DMS114 treated with DMSO at 0.1 percent for 48 hours (cell line): Measurements from ENCODE around the gene UGT1A5.

Source experiments
- DNase-seq: peaks from one replicate; lab custom pipeline; 2025; ENCODE audit not compliant: unreplicated experiment; lab: John Stamatoyannopoulos, UW

The UGT1A5 gene

DNA sequence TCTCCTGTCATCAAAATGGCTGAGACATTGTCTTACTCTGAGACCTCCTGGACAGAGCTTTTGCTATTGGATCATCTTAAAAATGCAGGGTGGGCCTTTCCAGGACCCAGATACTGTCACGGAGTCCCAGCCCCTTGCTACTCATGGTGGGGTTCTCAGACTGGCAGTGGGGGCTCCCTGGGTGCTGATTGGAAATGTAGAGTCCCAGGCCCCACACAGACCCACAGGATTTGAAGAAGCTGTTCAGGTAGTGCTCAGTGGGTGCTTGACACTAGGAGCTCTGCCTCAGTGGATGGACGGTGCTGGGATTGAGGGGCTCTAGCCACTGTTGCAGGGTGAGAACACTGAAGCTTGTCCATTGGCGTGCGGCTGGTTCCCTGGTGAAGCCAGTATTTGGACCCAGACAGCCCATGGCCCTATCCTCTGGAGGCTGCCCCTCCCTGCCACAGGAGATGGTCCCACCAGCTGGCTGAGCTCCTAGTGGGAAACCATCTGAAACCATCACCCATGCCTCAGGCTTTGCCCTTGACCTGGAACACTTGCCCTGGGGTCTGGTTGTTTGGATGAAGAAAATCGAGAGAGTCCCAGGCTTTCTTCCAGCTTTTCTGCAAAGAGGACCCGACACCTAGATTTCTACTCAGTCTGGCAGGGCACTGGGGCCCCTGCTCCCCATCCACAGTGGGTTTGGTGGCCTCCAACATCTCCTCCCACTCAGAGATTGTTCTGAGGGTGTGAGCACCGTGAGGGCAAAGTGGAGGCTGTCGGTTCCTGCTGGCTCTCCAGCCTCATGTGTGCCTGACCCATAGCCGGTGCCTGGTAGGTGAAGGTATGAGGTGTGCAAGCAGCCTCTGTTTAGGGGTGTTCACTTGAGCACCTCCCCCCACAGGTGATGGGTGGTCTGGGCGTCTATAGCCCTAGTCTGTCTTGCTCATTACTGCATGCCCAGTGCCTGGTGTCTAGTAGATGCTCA is 95.5 kb downstream of the UGT1A5 start:
- DNase-seq: no peak

- no peak for DNase-seq
Measured at GRCh38 chr2:233810385-233810784, 97.7 kb downstream of the UGT1A5 start.

- DNase-seq: no peak
Measured at GRCh38 chr2:233811087-233811486, 98.4 kb downstream of the UGT1A5 start.

DNA sequence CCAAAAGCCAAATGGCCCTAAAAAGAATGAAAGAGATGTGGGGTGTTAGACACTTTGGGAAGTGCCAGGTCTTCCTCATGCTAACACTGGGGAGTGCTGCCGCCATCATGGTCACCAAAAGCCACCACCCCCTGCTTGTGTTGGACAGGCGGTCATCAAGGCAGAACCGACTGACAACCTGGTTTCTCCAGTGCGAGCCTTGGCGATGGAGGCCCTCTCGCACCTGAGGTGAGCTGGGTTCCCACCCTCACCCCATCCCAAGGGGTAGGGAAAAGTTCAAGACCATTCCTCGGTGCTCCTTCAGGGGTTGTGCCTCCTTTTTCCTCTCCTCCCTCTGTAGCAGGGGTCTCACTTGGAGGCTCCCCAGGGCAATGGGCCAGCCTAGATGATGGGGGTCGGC is 99.0 kb downstream of the UGT1A5 start:
- DNase-seq: no peak

DNA sequence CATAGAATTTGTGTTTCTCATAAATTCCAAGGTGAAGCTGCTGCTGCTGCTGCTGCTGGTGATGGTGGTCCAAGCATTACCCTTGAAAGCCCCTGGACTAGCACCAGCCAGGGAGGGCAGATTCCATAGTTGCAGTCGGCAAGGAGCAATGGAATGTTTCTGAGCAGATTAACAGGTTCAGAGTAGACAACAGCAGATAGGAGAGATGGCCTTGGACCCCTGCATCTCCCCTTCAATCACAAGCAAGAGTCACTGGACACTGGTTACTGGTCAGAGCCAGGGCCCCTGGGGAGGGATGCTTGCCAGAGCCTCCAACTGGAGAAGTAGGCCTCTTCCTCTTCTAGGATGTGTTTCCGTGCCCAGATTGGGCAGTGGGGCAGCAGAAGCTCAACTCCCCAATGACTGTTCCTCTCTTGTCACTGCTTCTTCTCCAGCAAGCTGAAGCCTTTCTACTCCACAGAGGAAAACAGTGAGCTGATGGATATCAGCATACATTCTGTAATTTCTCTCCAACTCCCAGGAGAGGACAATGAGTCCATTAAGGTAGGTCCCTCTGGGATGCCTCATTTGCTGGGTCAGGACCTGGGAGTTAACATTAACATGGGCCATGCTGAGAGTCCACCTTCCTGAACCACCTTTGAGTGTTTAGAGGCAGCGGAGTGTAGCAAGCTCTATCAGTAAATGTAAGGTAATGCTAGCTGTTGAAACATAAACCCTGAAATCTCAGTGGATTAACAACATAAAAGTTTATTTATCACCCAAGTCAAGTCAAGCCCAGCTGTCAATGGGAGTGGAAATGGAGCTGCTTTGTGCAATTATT is 100.7 kb downstream of the UGT1A5 start:
- DNase-seq: no peak

DNA sequence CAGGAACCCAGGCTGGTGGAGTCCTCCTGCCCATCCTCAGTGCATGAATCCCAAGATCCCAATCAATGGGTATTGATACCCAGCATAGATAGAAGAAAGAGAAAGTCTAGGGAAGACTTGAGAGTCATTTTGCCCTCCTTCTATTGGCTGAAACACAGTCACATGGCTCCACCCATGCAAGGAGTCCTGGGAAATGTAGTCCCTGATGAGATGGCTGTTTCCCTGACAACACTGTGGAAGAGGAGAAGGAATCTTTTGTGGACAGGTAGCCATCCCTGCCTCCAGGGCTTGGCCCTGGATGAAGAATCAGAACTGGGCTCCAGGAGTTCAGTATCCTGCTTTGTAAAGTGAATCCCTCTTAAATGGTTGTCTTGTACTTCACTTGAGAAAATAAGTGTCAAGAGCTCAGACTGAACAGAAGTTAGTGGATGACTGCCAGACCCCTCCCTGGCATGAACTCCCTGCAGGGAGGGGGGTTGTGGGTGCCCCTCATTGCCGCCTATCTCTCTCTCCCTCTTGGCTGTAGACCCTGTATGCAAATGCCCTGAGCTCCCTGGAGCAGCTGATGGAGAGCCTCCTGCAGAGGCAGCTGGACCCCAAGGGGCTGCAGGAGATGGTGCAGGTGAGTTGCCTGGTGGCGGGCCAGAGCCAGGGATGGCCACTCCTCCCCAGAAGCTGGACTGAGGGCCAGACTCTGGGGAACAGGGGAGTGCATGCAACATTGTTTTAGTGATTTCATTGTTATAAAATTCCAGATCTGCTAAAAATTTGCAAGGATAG is 101.5 kb downstream of the UGT1A5 start:
- no peak for DNase-seq

DNA sequence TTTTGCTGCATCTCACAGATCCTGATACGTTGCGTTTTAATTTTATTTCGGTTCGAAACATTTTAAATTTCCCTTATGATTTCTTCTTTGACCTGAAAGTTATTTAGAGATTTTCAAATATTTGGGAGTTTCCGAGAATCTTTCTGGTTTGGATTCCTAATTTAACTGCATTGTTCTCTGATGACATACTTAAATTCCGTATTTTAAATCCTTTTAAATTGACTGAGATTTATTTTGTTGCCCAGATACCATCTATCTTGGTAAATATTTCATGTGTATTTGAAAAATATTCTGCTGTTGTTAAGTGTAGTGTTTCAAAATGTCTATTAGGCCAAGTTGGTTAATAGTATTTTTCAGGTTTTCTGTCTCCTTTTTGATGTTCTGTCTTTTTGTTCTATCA is 103.2 kb downstream of the UGT1A5 start:
- no peak for DNase-seq

DNA sequence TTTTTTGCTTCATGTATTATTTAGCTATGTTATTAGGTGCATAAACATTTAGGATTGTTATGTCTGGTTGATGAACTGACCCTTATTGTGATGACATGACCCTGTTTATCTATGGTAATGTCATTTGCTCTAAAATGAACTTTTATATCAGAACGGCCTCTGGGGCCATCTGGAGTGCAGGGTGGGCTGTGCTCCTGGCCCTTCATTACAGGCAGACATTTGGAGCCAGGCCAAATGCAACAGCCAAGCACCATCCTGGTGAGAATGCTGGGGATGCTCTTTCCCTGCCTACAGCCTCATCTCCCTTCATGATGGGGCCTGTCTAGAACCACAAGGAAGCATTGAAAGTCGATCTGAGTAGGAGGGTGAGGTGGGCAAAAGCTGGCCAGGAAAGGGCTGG is 103.6 kb downstream of the UGT1A5 start:
- DNase-seq: no peak

- DNase-seq: no peak
Measured at GRCh38 chr2:233816771-233817170, 104.1 kb downstream of the UGT1A5 start.

DNA sequence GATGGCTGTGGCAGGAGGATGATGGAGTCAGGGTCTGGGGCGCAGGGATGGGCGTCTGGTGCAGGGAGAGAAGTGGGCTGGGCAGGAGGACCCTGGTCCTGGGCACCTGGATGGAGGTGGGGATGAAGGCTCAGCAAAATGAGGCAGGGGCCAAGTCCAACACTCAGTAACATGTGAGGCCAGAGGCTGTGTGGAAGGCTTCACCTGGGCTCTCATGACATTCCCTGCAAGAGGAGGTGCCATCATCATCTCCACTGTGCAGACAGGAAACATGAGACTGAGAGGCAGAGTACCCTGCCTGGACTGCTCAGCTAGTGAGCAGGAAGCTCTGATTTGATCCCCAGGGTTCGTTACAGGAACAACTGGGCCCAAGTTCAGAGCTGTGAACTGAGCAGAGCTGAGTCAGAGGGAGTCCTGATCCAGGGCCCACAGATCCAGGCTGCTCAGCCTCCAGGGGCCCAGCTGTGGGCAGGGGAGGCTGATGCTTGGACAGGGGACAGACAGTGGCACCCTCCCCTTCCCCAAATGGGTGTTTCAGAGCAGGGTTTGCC is 104.7 kb downstream of the UGT1A5 start:
- no peak for DNase-seq

DNA sequence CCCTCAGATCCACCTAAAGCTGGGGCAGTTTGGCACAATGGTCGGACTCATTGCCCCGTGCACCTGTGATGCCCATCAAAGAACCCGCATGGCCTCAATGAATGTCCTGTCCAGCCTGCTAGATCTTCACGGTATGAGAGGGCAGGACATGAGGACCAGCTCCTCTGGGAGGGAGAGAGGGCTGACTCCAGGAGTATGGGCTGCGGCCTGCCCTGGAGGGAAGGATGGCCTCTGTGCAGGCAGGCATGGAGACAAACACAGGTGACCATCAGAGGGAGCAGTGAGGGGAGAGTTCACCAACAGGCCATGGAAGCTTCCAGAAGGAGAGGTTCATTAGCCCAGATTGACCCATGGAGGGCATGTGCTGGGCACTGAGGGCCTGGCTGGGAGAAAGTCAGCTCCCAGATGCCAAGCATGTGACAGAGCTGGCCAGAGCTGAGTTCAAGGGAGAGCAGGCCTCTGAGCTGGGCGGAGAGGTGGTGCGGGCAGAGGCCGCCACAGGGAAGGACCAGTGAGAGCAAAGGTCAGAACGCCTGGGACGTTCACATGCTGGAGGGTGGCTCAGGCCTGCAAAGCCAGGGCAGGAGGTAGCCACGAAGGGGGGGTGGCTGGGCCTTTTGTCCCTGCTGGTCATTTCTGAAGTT is 105.4 kb downstream of the UGT1A5 start:
- no peak for DNase-seq

- no peak for DNase-seq
Measured at GRCh38 chr2:233818639-233819621, 106.2 kb downstream of the UGT1A5 start.

- no peak for DNase-seq
Measured at GRCh38 chr2:233819884-233820773, 107.4 kb downstream of the UGT1A5 start.

GRCh38 chr2:233820774-233821105 is 108.0 kb downstream of the UGT1A5 start:
- DNase-seq: no peak

DNA sequence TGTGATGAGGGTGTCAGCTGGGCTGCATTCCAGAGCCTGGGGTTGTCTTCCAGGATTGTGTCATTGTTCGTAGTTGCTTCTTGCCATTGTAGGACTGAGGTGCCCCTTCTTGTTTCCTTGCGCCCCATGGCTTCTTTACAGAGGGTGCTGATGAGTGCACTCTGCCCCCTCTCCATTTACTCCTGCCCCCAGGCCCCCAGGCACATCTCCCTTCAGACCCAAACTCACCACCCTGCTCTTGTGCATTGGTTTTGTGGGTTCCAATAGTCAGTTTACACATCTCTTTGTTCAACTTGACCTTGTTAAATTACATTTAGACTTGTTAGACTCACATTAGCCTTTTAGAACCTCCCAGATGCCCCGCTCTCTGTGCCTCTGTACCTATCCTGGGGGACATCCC is 108.5 kb downstream of the UGT1A5 start:
- DNase-seq: no peak

GRCh38 chr2:233821709-233822100 is 109.0 kb downstream of the UGT1A5 start:
- DNase-seq: no peak

DNA sequence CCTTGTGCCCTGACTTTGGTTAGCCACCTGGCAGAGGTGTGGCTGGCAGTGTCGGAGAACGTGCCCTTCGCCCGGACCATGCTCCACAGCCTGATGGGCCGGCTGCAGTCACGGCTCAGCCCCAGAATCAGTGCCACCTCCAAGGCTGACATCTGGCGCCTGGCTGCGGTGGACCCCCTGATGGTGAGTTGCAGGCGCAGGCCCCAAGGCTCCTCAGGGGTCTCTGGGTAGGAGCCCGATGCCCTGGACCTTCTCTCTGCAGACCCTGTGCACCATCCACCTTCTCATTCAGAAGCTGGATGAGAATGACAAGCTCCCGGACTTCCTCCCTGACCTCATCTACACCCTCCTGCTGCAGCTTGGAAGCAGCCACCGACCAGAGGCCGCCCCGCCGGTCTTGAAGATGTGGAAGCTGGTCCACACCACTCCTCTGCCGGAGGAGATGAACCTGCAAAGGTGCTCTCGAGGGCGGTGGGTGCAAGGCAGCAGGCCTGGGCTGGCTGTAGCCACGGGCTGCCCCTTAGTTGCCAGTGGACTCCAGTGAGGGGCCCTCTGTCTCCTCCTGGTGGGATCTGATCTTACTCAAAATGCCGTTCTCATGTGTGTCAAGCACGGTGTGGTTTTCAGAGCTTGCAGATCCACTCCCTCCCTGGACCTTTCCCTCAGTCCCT is 109.5 kb downstream of the UGT1A5 start:
- no peak for DNase-seq
